DLD1 (cell line): ENCODE data around the gene FBXL14.

Experiments used
- in situ Hi-C: cut with HindIII; loops from 2 replicates; pipeline ENCODE4 v1.10.0; 2017; ENCODE audit warnings: low sequenced_read_pairs

The FBXL14 gene

GRCh38 chr12:1542599-1542998 is 51.8 kb downstream of the FBXL14 start:
- in situ Hi-C loops, result no loop called here

GRCh38 chr12:1540690-1541089 is 53.7 kb downstream of the FBXL14 start:
- in situ Hi-C loops, result no loop called here

GRCh38 chr12:1539135-1539534 is 55.2 kb downstream of the FBXL14 start:
- in situ Hi-C loops, result no loop called here

GRCh38 chr12:1536817-1537216 is 57.6 kb downstream of the FBXL14 start:
- in situ Hi-C loops, result no loop called here

GRCh38 chr12:1534748-1535147 is 59.6 kb downstream of the FBXL14 start:
- in situ Hi-C loops, result no loop called here

GRCh38 chr12:1533602-1534304 is 60.6 kb downstream of the FBXL14 start:
- in situ Hi-C loops, result no loop called here

GRCh38 chr12:1533205-1533601 is 61.2 kb downstream of the FBXL14 start:
- in situ Hi-C loops, result no loop called here

- in situ Hi-C loops, result no loop called here
Observed at GRCh38 chr12:1532375-1533165, 61.8 kb downstream of the FBXL14 start.

GRCh38 chr12:1531654-1532374 is 62.6 kb downstream of the FBXL14 start:
- in situ Hi-C loops, result no loop called here

- in situ Hi-C loops, result no loop called here
Observed at GRCh38 chr12:1531153-1531653, 63.2 kb downstream of the FBXL14 start.

- in situ Hi-C loops, result no loop called here
Observed at GRCh38 chr12:1530592-1531152, 63.7 kb downstream of the FBXL14 start.

- in situ Hi-C loops, result no loop called here
Observed at GRCh38 chr12:1529862-1530591, 64.4 kb downstream of the FBXL14 start.

- in situ Hi-C loops, result no loop called here
Observed at GRCh38 chr12:1529228-1529861, 65.0 kb downstream of the FBXL14 start.

GRCh38 chr12:1528791-1529190 is 65.6 kb downstream of the FBXL14 start:
- in situ Hi-C loops, result no loop called here

GRCh38 chr12:1527789-1528188 is 66.6 kb downstream of the FBXL14 start:
- in situ Hi-C loops, result no loop called here

GRCh38 chr12:1525858-1526257 is 68.5 kb downstream of the FBXL14 start:
- in situ Hi-C loops, result no loop called here

- in situ Hi-C loops, result no loop called here
Observed at GRCh38 chr12:1523558-1524050, 70.8 kb downstream of the FBXL14 start.

GRCh38 chr12:1523046-1523445 is 71.3 kb downstream of the FBXL14 start:
- in situ Hi-C loops, result no loop called here

GRCh38 chr12:1519642-1520041 is 74.7 kb downstream of the FBXL14 start:
- in situ Hi-C loops, result no loop called here
